DMS53 treated with DMSO at 0.1 percent for 48 hours (cell line): ENCODE results near the gene PTGDR.

Source experiments
- DNase-seq: peaks from one replicate; lab custom pipeline; 2025; ENCODE audit not compliant: unreplicated experiment; lab: John Stamatoyannopoulos, UW

The PTGDR gene, protein sequence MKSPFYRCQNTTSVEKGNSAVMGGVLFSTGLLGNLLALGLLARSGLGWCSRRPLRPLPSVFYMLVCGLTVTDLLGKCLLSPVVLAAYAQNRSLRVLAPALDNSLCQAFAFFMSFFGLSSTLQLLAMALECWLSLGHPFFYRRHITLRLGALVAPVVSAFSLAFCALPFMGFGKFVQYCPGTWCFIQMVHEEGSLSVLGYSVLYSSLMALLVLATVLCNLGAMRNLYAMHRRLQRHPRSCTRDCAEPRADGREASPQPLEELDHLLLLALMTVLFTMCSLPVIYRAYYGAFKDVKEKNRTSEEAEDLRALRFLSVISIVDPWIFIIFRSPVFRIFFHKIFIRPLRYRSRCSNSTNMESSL

DNA sequence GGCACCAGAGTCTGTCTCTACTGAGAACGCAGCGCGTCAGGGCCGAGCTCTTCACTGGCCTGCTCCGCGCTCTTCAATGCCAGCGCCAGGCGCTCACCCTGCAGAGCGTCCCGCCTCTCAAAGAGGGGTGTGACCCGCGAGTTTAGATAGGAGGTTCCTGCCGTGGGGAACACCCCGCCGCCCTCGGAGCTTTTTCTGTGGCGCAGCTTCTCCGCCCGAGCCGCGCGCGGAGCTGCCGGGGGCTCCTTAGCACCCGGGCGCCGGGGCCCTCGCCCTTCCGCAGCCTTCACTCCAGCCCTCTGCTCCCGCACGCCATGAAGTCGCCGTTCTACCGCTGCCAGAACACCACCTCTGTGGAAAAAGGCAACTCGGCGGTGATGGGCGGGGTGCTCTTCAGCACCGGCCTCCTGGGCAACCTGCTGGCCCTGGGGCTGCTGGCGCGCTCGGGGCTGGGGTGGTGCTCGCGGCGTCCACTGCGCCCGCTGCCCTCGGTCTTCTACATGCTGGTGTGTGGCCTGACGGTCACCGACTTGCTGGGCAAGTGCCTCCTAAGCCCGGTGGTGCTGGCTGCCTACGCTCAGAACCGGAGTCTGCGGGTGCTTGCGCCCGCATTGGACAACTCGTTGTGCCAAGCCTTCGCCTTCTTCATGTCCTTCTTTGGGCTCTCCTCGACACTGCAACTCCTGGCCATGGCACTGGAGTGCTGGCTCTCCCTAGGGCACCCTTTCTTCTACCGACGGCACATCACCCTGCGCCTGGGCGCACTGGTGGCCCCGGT is at the start of gene PTGDR:
PTGDR (plus strand) TSS at position 198 of the 778 bp plus-strand sequence; CDS start at position 315, 117 bp downstream.
- DNase-seq, result no peak

DNA sequence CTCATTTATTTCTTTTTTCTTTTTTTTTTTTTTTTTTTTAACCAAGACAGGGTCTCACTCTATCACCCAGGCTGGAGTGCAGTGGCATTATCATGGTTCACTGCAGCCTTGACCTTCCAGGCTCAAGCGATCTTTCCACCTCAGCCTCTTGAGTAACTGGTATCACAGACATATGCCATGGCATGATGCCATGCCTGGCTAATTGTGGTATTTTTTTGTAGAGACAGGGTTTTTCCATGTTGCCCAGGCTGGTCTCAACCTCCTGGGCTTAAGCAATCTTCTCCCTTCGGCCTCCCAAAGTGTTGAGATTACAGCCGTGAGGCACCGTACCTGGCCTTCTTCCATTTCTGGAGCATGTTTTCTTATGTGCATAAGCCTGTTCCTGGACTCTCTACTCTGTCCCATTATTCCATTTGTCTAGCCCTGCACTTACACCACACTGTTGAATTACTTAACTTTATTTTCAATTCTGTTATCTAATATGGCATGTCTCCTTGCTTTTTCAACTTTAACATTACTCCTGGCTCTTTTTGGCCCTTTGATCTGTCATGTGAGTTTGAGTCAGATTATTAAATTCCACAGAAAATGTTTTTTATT is 47.9 kb upstream of the PTGDR start:
- DNase-seq, result no peak

DNA sequence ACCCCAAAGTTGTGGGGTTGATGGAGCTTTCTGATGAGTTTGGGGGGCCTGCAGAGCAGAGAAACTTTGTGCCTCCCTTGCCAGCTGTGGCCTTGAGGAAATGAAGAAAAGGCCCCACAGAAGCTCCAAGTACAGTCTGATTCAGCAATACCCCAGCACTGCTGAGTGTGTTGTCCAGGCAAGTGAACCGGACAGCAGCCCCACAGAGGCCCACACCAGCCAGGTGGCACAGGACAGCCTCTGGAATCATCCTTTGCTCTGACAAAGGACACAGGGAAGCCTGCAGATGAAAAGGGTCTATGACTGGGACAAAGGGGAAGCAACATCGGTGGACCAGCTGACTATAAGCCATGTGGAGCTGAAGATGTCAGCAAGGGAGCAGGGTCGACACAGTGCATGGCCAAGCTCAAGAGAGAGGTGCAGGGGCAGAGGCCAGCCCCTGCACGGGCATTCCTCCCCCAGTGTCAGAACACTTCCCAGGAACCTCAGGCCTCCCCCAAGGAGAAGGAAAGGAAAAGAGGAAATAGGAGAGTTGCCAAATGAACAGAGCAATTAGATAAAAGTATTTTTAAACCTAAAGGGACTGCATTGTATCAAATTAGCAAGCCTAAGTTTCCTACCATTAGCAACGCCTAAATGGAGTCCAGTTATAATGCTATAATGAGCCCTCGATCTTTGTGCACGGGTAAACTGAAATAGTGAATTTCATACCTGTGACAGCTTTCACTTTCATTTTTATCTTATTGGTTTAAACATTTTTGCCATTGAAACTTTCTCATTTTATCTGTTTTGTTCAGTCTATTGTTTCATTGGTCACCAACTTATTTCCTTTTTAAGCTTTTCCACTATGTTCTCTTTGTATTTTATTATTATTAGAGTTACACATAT is 46.3 kb upstream of the PTGDR start:
- no peak for DNase-seq

DNA sequence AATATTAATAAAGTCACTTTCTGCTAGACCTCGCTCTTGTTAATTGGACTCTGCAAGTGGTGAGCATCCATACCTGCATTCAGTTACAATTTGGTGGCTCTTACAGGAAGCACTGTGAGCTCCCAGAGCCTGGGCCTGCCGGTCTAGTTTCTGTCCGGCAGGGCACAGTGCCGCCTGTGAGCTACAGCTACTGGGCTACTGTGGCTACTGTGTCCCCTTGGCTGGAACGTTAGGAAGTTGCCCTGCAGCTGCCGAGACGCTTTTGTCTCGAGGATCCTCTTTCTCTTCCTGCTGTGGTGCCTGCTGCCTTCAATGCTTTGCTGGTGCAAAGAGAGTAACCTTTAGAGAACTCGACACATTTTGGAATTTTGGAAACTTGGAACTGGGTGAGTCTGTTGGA is 44.6 kb upstream of the PTGDR start:
- no peak for DNase-seq

DNA sequence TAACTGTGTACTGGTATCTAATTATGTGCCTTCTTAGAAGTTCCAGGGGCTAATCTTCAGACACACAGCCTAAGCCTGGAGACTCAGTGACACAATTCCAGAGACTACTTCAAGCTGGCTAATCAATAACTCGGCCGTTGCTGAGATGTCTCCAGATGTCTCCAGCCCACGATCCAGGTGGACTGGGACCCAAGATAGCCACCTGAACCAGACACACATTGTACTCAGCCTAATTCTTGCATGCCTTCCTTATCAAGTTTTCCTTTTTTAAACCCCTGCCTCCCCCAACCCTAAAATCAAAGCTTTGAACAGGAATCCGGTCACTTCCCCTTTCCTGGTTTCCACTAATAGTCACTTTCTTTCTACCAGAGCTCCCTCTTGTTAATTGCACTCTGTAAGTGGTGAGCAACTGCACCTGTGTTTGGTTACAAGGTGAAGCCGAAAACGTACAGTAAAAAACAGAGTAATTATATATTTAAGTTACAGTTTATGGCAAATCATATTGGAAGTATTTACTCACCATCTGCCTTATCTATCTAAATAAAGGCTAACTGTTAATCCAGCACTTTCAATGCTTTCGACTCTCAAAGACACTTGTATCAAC is 39.8 kb upstream of the PTGDR start:
- no peak for DNase-seq

DNA sequence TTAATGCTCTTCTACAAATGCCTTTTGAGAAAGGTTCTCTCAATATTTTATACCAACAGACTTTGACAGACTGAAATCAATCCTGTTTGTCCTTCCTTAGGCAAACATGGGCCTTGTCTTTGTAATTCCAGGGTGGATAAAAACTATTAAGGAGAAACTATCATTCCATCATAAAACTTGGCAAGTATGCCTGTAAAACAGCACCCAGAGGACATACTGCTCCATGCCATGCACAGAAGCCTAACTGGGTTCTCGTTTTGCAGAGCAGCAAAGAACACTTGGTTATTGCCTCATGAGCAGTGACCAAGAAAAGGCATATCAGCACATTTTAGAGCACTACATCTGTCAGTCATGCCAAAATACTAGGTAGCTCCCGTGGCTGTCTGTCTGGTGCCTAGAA is 33.8 kb upstream of the PTGDR start:
- DNase-seq, result no peak

DNA sequence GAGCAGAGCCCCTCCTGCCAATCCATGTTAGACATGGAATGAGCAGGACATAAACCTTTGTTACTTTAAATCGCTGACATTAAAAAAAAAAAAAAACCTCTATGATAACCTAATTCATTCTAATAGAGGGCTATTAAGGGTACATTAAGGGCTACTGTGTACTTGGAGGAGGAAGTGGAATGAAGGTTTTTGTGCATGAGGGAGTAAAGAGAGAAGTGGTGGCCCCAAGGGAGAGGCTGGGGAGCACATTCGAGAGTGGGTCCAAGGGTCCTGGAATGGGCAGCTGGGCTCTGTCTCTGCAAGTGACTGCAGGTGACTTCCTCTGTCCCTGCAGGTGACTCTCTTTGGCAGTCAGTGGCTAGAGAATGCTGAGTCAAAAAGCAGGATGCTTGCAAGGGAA is 32.1 kb upstream of the PTGDR start:
- DNase-seq, result no peak

DNA sequence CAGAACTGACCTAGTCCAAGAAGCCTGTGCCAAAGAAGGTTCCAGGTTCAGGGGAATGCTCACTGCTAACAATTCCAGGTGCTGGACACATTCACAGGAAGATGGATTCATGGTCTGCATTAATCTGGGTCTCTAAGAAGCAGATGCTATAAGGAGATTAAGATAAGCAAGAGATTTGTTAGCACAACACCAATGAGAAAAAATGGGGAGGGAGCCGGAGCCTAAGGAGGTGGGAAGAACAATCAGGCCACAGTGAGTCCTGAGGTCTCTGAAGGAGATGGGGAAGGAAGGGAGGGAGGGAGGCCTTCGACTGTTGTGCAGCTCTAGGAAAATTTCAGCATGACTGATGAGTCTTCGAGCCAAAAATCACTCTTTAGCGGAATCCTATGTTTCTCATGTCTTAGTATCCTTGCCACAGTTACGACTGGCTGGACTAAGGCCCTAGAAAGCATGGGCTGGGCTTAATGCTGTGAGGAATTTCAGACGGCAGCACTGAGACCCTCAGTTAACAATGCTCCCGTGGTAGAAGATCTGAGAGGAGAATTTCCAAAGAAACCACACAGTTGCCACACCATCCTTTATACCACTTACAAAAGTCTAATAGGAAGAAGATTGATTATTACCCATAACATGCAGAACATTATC is 31.5 kb upstream of the PTGDR start:
- DNase-seq, result no peak

DNA sequence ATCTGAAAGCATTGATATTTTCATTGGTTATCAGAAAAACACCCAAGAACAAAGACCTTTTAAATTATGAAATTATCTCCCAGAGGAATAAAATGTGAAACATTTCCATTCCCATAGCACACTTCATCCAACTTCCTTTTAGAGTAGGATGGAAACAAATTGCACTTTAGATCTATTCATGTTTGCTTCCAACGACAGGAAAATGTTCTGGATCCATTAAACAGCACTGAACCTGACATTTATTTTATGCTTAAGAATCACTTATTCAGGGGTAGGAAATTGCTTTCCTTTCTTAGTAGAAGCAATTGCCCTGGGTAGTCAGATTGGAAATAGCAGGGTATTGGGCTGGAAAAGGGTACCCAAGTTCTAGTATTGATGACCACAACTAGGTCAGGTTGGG is 28.8 kb upstream of the PTGDR start:
- DNase-seq, result no peak

DNA sequence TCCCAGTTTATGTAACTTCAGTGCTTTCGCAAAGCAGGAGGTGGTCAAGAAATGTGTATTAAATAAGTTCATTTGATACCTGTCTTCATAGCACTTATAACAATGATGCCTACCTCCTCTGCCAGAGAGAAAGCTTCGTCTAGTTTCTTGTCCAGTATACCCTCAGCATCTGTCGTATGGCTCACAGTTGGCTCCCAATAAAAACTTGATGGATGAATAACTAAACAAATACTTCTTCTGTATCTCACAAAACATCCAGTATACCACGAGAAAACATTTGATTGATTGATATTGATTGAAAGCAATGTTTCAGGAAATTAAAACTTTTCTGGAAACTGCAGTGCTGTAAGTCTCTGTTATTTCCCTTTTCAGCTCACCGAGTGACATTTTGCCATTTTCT is 26.9 kb upstream of the PTGDR start:
- no peak for DNase-seq

DNA sequence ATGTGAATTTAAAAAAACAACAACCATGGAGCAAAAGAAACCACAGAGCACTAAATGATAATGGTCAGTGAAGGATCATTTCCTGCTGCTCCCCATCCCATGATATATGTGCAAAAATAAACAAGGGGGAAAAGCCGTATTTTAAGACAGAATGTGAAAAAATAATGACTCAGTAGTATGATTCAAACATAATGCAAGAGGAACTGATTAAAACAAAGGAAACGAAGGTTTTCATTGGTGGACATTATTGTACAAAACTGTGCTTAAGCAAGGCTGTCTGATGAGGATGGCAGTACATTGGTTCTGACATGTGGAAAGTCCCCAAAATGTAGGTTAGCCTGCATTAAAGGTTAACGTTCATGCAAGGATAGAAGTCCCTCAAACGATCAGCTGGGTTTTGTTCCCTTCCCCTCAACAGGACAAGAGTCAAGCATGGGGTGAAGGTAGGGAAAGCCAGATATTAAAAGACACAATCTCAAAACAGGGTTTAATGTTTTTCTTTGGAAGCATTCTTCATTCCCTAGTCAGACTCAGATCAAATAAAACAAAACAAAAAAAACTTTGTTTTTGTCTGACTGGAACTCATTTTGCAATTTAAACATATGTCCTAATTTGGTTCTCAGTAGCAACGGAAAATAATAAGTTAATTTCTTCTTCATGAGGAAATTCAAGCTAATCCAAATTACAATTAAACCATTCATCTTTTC is 26.3 kb upstream of the PTGDR start:
- no peak for DNase-seq

DNA sequence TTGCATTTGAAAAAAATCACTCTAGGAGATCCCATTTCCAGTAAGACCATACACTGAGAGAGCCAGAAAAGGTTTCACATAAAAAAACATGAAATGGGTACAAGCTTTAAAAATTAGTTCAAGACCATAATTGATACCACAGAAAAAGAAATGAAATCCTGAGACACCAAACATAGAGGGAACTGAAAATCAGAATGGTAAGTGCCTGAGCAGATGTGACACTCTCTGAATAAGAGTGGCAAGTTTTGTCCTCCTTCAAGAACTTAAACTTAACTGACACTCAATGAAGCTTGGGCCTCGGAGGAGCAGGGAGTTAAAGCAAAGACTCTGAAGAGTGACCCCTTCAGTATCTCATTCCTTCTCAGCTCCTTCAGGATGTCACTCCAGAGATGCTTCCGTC is 23.2 kb upstream of the PTGDR start:
- no peak for DNase-seq

DNA sequence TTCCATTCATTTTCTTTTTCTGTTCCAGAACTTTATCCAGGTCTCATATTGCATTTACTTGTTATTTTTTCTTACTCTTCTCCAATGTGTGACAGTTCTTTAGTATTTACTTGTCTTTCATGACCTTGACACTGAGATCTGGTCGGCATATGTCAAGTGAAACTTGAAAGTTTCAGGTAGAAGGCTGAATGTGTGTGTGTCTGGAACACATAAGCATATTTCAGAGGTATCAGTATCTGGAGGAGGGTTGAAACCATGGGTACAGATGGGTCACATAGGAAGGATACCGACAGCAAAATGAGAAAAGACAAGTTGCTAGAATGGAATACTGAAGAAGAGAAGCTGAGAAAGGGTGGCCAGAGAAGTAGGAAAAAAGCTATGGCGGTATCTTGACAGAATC is 22.5 kb upstream of the PTGDR start:
- no peak for DNase-seq

DNA sequence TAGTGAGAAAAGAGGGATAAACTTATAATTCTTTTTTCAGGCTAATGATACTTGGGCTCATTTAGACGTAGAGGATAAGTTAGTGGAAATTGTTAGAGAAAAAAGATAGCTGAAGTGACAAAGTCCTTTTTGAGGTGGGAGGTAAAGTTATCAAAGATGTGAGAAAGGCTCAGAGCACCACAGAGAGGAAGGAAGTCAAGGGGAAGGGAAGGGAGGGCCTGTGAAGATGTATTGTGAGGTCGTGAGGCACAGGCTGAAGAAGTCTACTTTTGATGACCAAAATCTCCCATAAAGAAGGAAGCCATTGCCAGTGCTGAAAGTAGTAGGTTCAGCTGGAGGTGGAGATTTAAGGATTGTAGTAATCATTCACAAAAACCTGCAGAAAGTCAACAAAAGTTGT is 19.4 kb upstream of the PTGDR start:
- DNase-seq, result no peak

DNA sequence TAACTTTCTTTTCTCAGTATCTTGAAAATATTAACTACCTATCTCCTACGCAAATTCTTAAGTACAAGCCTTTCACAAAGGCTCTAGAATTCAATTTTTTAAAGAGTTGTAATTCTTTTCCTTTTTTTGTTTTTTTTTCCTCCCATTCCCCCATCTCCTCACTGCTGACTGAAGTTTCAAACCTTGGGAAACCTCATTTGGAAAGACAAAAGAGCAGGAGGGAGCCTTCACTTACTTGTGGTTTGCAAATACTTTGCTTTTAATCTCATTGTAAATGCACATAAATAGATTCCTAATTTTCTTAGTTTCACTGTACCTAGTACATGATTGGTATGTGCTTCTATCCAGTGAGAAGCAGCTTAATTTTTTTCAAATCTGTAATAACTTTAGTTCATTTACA is 15.8 kb upstream of the PTGDR start:
- DNase-seq, result no peak

DNA sequence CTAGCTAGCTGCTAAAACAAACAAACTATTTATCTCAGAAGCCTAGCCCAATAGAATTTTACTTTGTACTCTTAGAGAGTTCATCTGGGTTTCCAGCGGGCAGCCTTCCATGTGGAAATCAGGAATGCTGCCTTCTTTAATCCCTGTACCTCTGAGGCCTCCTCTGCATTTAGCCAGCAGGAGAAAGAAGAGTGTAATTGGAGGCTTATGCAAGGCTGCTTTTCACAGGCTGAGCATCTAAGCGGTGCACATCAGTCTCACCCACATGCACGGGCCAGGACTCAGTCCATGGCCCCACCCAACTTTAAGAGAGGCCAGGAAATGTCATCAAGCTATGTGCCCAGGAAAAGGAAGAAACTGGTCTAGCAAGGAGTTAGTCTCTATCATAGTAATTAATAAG is 14.0 kb upstream of the PTGDR start:
- no peak for DNase-seq

DNA sequence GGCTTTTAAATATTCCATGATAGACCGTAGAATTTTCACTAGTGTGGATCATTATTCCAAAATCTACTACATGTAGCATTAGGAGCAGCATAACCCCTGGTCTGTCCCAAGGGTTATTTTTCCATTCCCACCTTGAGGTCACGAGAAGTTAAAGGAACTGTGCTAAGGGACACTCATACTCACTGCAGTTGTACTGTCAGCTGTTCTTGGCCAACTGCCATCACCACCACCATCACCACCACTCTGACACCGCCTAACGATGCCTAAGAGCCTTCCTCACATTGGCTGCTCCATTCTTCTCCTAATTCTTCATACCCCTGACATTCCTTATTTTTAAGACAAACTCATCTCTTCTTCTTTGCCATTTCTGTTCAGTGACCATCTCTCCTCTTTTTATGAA is 13.4 kb upstream of the PTGDR start:
- no peak for DNase-seq

DNA sequence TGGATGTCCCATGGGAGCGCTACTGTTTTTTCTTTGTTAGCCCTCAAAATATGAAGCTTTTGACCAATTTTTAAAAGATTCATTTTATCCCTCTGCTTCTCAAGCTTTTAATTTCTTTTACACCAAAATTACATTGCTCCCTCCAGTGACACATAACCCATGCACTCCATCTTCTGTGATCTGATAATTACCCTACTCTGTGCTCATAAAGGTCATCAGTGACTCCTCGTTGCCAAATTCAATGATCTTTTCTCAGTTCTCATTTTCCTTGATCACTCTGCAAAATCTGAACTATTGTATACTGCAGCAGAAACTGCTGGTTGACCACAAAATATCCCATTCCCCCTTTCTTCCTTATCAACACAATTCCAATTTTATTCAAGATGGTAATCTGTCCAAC is 8.7 kb upstream of the PTGDR start:
- no peak for DNase-seq

DNA sequence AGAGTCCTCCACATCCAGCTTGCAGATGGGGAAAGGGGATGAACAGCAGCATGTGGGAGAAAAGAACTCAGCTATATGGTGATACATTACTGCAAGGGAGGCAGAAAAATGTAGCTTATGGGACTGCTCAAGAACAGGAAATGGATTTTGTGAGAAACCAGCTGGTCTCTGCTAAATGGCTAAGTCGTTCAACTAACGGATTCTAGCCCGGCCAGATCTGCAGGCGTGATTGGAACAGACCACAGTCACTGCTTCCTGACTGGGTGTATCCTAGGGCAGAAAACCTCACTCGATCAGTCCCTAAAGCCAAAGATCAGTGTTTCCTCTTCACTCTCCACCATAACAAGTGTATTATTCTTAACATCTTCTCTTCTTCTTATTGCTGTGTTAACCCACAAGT is 8.1 kb upstream of the PTGDR start:
- no peak for DNase-seq

DNA sequence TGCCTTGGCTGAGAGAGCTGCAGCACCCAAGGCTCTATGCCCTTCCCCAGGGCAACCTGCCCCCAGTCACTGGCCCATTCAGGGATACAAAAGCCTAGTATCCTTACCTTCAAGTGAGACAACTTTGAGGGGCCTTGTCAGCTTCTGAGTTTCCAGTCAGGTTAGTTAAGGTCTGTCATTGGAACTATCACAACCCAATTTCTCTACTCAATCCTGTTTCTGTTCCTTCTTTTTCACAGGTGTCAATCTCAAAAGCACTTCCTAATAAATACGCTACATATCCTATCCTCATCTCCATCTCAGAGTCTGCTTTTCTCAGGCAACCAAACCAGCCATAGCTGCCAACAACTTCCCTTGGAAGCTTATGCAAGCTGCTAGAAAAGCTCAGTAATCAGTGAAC is 4.9 kb upstream of the PTGDR start:
- no peak for DNase-seq
